Breast epithelium (tissue), 3 donors: ENCODE results near the gene DNAH8.

ENCODE experiments used
- CTCF ChIP-seq, 3 donors: fragments of 450-650 bp; IDR thresholded peaks; one replicate each; pipeline ENCODE4 v1.5.1; 2016 to 2017; ENCODE audit warnings: antibody characterized with exemption in 3 of 3, mild to moderate bottlenecking in 3 of 3, moderate library complexity in 3 of 3
- POLR2AphosphoS5 ChIP-seq, 3 donors: sonication (generic); formaldehyde crosslinking; IDR thresholded peaks; one replicate each; pipeline ENCODE4 v1.6.1; 2017; ENCODE audit warnings: antibody characterized with exemption in 3 of 3

DNA sequence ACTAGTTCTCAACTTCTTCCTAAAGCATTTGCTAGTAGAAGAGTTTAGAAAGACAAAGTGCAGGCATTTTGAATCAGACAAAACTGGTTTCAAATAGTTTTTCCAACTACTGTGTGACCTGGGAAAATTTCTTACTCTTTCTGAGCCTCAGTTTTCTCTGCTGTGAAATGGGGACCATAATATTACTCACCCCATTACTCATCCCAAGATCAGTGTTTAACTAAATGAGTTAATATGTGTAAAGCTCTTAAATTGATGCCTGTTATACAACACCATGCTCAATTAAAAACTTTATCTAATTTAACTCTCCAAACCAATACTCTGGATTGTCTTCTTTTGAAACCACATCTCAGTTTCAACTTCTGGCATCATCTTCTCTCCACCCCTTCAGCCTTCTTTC is 87.4 kb downstream of the DNAH8 start:
- TF ChIP-seq CTCF (IDR thresholded peaks at IDR 0.05): no peak
- TF ChIP-seq POLR2AphosphoS5 (IDR thresholded peaks at IDR 0.05): no peak
